ENCODE results near the gene CDH11.

GRCh38 chr16:64974381-64974780 lies 147.5 kb downstream of the CDH11 start:
- no peak for TF ChIP-seq CTCF (IDR thresholded peaks at IDR 0.05)
- TF ChIP-seq POLR2A (IDR thresholded peaks at IDR 0.05) = no peak
